Vagina (tissue), 2 donors: ENCODE data around the gene SMAP1.

Experiments
- POLR2A ChIP-seq, 2 donors: fragments of 450-650 bp; IDR thresholded peaks; one replicate each; pipeline ENCODE4 v1.6.1; 2017; ENCODE audit warnings: antibody characterized with exemption in 2 of 2, mild to moderate bottlenecking in 2 of 2, moderate library complexity in 2 of 2
- TF ChIP-seq, protein P1 (sequence below), 3 experiments: fragments of 450-650 bp in 2 of 3; fragments of 200-600 bp in 1 of 3; sonication (generic) in 1 of 3; IDR thresholded peaks; one replicate each; pipeline ENCODE4 v1.5.1; 2017 to 2019; ENCODE audit warnings: antibody characterized with exemption in 3 of 3, mild to moderate bottlenecking in 2 of 3, moderate library complexity in 2 of 3

GRCh38 chr6:70886661-70887060 lies 219.0 kb downstream of the SMAP1 start:
- TF ChIP-seq POLR2A (IDR thresholded peaks at IDR 0.05), result no peak
- TF ChIP-seq, protein P1, sequence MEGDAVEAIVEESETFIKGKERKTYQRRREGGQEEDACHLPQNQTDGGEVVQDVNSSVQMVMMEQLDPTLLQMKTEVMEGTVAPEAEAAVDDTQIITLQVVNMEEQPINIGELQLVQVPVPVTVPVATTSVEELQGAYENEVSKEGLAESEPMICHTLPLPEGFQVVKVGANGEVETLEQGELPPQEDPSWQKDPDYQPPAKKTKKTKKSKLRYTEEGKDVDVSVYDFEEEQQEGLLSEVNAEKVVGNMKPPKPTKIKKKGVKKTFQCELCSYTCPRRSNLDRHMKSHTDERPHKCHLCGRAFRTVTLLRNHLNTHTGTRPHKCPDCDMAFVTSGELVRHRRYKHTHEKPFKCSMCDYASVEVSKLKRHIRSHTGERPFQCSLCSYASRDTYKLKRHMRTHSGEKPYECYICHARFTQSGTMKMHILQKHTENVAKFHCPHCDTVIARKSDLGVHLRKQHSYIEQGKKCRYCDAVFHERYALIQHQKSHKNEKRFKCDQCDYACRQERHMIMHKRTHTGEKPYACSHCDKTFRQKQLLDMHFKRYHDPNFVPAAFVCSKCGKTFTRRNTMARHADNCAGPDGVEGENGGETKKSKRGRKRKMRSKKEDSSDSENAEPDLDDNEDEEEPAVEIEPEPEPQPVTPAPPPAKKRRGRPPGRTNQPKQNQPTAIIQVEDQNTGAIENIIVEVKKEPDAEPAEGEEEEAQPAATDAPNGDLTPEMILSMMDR (IDR thresholded peaks at IDR 0.05), result no peak
